Heart left ventricle (tissue), 13 donors: Measurements from ENCODE around the gene PREX1.

Experiments used
- CTCF ChIP-seq, 12 donors: fragments of 200-600 bp; sonication (generic) in 4 of 12; IDR thresholded peaks; one replicate each; pipeline versions ENCODE4 v1.5.0 to v1.8.0; 2018 to 2022; ENCODE audit warnings: antibody characterized with exemption in 12 of 12, mild to moderate bottlenecking in 5 of 12
- POLR2A ChIP-seq, 2 donors: fragments of 450-650 bp; IDR thresholded peaks; one replicate each; pipeline ENCODE4 v1.6.1; 2017; ENCODE audit warnings: antibody characterized with exemption in 2 of 2, mild to moderate bottlenecking in 2 of 2, moderate library complexity in 2 of 2
- donor health status: ischemic (EF 13 %, LVEDD 7.1; RV severe dilation, severe dysfunction).
- donor health status: DM: no; HTN: yes; CAD: no.
- donor health status: DM: no; HTN: no; CAD: no.
- donor health status: ischemic (EF 25% LVEDD 6.9; RV normal size, moderate dysfunction).
- donor health status: ischemic (EF 25% LVEDD 5.7; RV mildly dilated, moderate dysfunction).
- donor health status: ischemic (EF 35%, LVEDD 5.7; RV mildly dilated, moderate dysfunction).
- donor health status: nonischemic (EF 11% LVEDD 7.7; RV severe dilation, severe dysfunction).
- donor health status: DM: yes; HTN: yes; CAD: no.
- donor health status: PGD.
- donor health status: ischemic (EF 29% LVEDD 5.4; RV normal size, mild dysfunction).
- donor health status: nonischemic (EF 23%, LVEDD 6.1; RV moderate dilation, normal function).

GRCh38 chr20:48832405-48832730 is 4.6 kb upstream of the PREX1 start:
- TF ChIP-seq CTCF (IDR thresholded peaks at IDR 0.05) (no peak), POLR2A (IDR thresholded peaks at IDR 0.05) (no peak)
